ENCODE measurements around the gene SPINK7.

SPINK7 gene

GRCh38 chr5:148347706-148348105, 35.5 kb downstream of the SPINK7 start:
- Histone ChIP-seq H3K27ac (ENCODE audit: low read depth, low read length) (no peak overlapping the region), H3K36me3 (ENCODE audit: control insufficient read depth in 1 of 2, insufficient read depth in 2 of 2, low read length in 2 of 2) (no peaks in the 10 kb centered on the region), H2BK12ac (ENCODE audit: low read length) (no peak overlapping the region), H3K4me3 (ENCODE audit: low read depth, low read length) (no peak overlapping the region), H3K27me3 (ENCODE audit: insufficient read depth, low read length) (no peaks in the 10 kb centered on the region), H3K9me3 (ENCODE audit: insufficient read depth, low read depth, low read length) (no peaks in the 10 kb centered on the region), H2AK5ac (ENCODE audit: low read length) (no peak overlapping the region), H4K8ac (ENCODE audit: low read depth, low read length) (no peak overlapping the region), H2BK5ac (ENCODE audit: low read depth, low read length, poor library complexity) (no peak overlapping the region), H3K4me1 (ENCODE audit: control insufficient read depth in 1 of 2, insufficient read depth in 2 of 2, low read length in 2 of 2) (no peaks in the 10 kb centered on the region), H3K4ac (ENCODE audit: low read depth, low read length) (no peak overlapping the region), H4K91ac (ENCODE audit: low read depth, low read length) (no peak overlapping the region), H3K14ac (ENCODE audit: low read length) (no peak overlapping the region), H3K23ac (ENCODE audit: low read length) (no peak overlapping the region), H2AFZ (ENCODE audit: insufficient read depth, low read length, poor library complexity) (no peak overlapping the region), H3K4me2 (ENCODE audit: low read length) (no peak overlapping the region), H4K12ac (ENCODE audit: low read depth, low read length) (no peak overlapping the region), H3K18ac (ENCODE audit: low read length) (no peak overlapping the region), H2BK120ac (ENCODE audit: insufficient read depth, low read length, poor library complexity) (no peak overlapping the region), H3K9ac (ENCODE audit: low read length) (no peak overlapping the region), H3K79me1 (ENCODE audit: low read length) (no peaks in the 10 kb centered on the region), H3K79me2 (ENCODE audit: control insufficient read depth, insufficient read depth, low read length, poor library complexity) (no peaks in the 10 kb centered on the region)
- DNase-seq: no peak
- WGBS (ENCODE audit: extremely low coverage, insufficient coverage, insufficient read length): no CpG with 5 or more reads among the region's 1 CpG

GRCh38 chr5:148352696-148353095, 40.5 kb downstream of the SPINK7 start:
- Histone ChIP-seq H2BK12ac (ENCODE audit: low read length) (no peak overlapping the region), H4K8ac (ENCODE audit: low read depth, low read length) (no peak overlapping the region), H3K9ac (ENCODE audit: low read length) (no peak overlapping the region), H3K79me1 (ENCODE audit: low read length) (no peaks in the 10 kb centered on the region), H4K12ac (ENCODE audit: low read depth, low read length) (no peak overlapping the region), H3K4me2 (ENCODE audit: low read length) (no peak overlapping the region), H3K9me3 (ENCODE audit: insufficient read depth, low read depth, low read length) (no peaks in the 10 kb centered on the region), H3K4ac (ENCODE audit: low read depth, low read length) (no peak overlapping the region), H3K23ac (ENCODE audit: low read length) (no peak overlapping the region), H3K14ac (ENCODE audit: low read length) (no peak overlapping the region), H3K79me2 (ENCODE audit: control insufficient read depth, insufficient read depth, low read length, poor library complexity) (no peaks in the 10 kb centered on the region), H3K27ac (ENCODE audit: low read depth, low read length) (no peak overlapping the region), H3K4me1 (ENCODE audit: control insufficient read depth in 1 of 2, insufficient read depth in 2 of 2, low read length in 2 of 2) (no peaks in the 10 kb centered on the region), H3K36me3 (ENCODE audit: control insufficient read depth in 1 of 2, insufficient read depth in 2 of 2, low read length in 2 of 2) (no peaks in the 10 kb centered on the region), H2BK120ac (ENCODE audit: insufficient read depth, low read length, poor library complexity) (no peak overlapping the region), H2BK5ac (ENCODE audit: low read depth, low read length, poor library complexity) (no peak overlapping the region), H3K4me3 (ENCODE audit: low read depth, low read length) (no peak overlapping the region), H2AK5ac (ENCODE audit: low read length) (no peak overlapping the region), H2AFZ (ENCODE audit: insufficient read depth, low read length, poor library complexity) (no peak overlapping the region), H3K18ac (ENCODE audit: low read length) (no peak overlapping the region), H4K91ac (ENCODE audit: low read depth, low read length) (no peak overlapping the region), H3K27me3 (ENCODE audit: insufficient read depth, low read length) (no peaks in the 10 kb centered on the region)
- WGBS (ENCODE audit: extremely low coverage, insufficient coverage, insufficient read length): no CpG with 5 or more reads among the region's 1 CpG
- no peak for DNase-seq

- DNase-seq: no peak
- Histone ChIP-seq H3K27me3 (ENCODE audit: insufficient read depth, low read length) (no peaks in the 10 kb centered on the region), H2BK5ac (ENCODE audit: low read depth, low read length, poor library complexity) (no peak overlapping the region), H2BK12ac (ENCODE audit: low read length) (no peak overlapping the region), H3K9ac (ENCODE audit: low read length) (no peak overlapping the region), H2AFZ (ENCODE audit: insufficient read depth, low read length, poor library complexity) (no peak overlapping the region), H3K18ac (ENCODE audit: low read length) (no peak overlapping the region), H3K14ac (ENCODE audit: low read length) (no peak overlapping the region), H4K12ac (ENCODE audit: low read depth, low read length) (no peak overlapping the region), H3K4me1 (ENCODE audit: control insufficient read depth in 1 of 2, insufficient read depth in 2 of 2, low read length in 2 of 2) (no peaks in the 10 kb centered on the region), H2AK5ac (ENCODE audit: low read length) (no peak overlapping the region), H2BK120ac (ENCODE audit: insufficient read depth, low read length, poor library complexity) (no peak overlapping the region), H3K36me3 (ENCODE audit: control insufficient read depth in 1 of 2, insufficient read depth in 2 of 2, low read length in 2 of 2) (no peaks in the 10 kb centered on the region), H3K27ac (ENCODE audit: low read depth, low read length) (no peak overlapping the region), H3K4me2 (ENCODE audit: low read length) (no peak overlapping the region), H4K8ac (ENCODE audit: low read depth, low read length) (no peak overlapping the region), H3K4ac (ENCODE audit: low read depth, low read length) (no peak overlapping the region), H3K79me2 (ENCODE audit: control insufficient read depth, insufficient read depth, low read length, poor library complexity) (no peaks in the 10 kb centered on the region), H4K91ac (ENCODE audit: low read depth, low read length) (no peak overlapping the region), H3K79me1 (ENCODE audit: low read length) (no peaks in the 10 kb centered on the region), H3K23ac (ENCODE audit: low read length) (no peak overlapping the region), H3K4me3 (ENCODE audit: low read depth, low read length) (no peak overlapping the region), H3K9me3 (ENCODE audit: insufficient read depth, low read depth, low read length) (no peaks in the 10 kb centered on the region)
- no CpG with 5 or more reads among the region's 2 CpGs for WGBS (ENCODE audit: extremely low coverage, insufficient coverage, insufficient read length)
Observed at GRCh38 chr5:148353634-148354033, 41.4 kb downstream of the SPINK7 start.

- Histone ChIP-seq H3K27ac (ENCODE audit: low read depth, low read length) (no peak overlapping the region), H3K9me3 (ENCODE audit: insufficient read depth, low read depth, low read length) (no peaks in the 10 kb centered on the region), H3K4me2 (ENCODE audit: low read length) (no peak overlapping the region), H3K27me3 (ENCODE audit: insufficient read depth, low read length) (no peaks in the 10 kb centered on the region), H2AFZ (ENCODE audit: insufficient read depth, low read length, poor library complexity) (no peak overlapping the region), H3K36me3 (ENCODE audit: control insufficient read depth in 1 of 2, insufficient read depth in 2 of 2, low read length in 2 of 2) (no peaks in the 10 kb centered on the region), H3K4ac (ENCODE audit: low read depth, low read length) (no peak overlapping the region), H3K4me3 (ENCODE audit: low read depth, low read length) (no peak overlapping the region), H4K91ac (ENCODE audit: low read depth, low read length) (no peak overlapping the region), H3K18ac (ENCODE audit: low read length) (no peak overlapping the region), H2BK120ac (ENCODE audit: insufficient read depth, low read length, poor library complexity) (no peak overlapping the region), H4K12ac (ENCODE audit: low read depth, low read length) (no peak overlapping the region), H2BK12ac (ENCODE audit: low read length) (no peak overlapping the region), H2BK5ac (ENCODE audit: low read depth, low read length, poor library complexity) (no peak overlapping the region), H3K79me1 (ENCODE audit: low read length) (no peaks in the 10 kb centered on the region), H3K23ac (ENCODE audit: low read length) (no peak overlapping the region), H3K14ac (ENCODE audit: low read length) (no peak overlapping the region), H2AK5ac (ENCODE audit: low read length) (no peak overlapping the region), H3K4me1 (ENCODE audit: control insufficient read depth in 1 of 2, insufficient read depth in 2 of 2, low read length in 2 of 2) (no peaks in the 10 kb centered on the region), H4K8ac (ENCODE audit: low read depth, low read length) (no peak overlapping the region), H3K79me2 (ENCODE audit: control insufficient read depth, insufficient read depth, low read length, poor library complexity) (no peaks in the 10 kb centered on the region), H3K9ac (ENCODE audit: low read length) (no peak overlapping the region)
- no peak for DNase-seq
Observed at GRCh38 chr5:148364343-148364742, 52.1 kb downstream of the SPINK7 start.
